Subcutaneous adipose tissue (tissue), 4 donors: Measurements from ENCODE around the gene PCDHGA12. TPM values are rescaled to one million over a fixed set of nuclear protein-coding genes. Genes with fewer than 3 reads are reported as not detected.
"Not testable (repeated sequence)": the region's sequence is repeated elsewhere in the genome, so short reads cannot be mapped to it uniquely, and the experiment has no call there.

Experiments
- CTCF ChIP-seq: fragments of 450-650 bp; IDR thresholded peaks from one replicate; pipeline ENCODE4 v1.5.1; 2016; ENCODE audit warnings: low read depth, mild to moderate bottlenecking, control low read depth, antibody characterized with exemption, moderate library complexity
- total RNA-seq, 4 donors: library from RNA; depleted of rRNA; stranded (reverse); fragments of >200 nt; gene quantifications; one replicate each; pipeline ENCODE4 v1.1.0, GENCODE V29; 2016

PCDHGA12 gene
- total RNA-seq: 1 to 10 TPM; 3.8 to 9.2 (median 5.7) TPM

- no peak for TF ChIP-seq CTCF
These were observed at the start of gene PCDHGA12 for GRCh38 chr5:141430332-141431113. Gene PCDHGA12, plus strand, starts transcription at chr5:141430507. Its CDS starts 253 bp downstream, at chr5:141430760.

- TF ChIP-seq CTCF: no peak
These were observed 47.6 kb upstream of the PCDHGA12 start, which contains the start of gene PCDHGA7 for GRCh38 chr5:141382469-141383294. Gene PCDHGA7, plus strand, starts transcription at chr5:141382742. Its CDS starts 158 bp downstream, at chr5:141382900.

GRCh38 chr5:141383345-141383744 lies 47.0 kb upstream of the PCDHGA12 start:
- TF ChIP-seq CTCF: no peak

GRCh38 chr5:141384471-141385267 lies 45.6 kb upstream of the PCDHGA12 start:
- TF ChIP-seq CTCF: no peak

- not testable (repeated sequence) for TF ChIP-seq CTCF
These were observed 42.6 kb upstream of the PCDHGA12 start, which contains the start of gene PCDHGB4 for GRCh38 chr5:141387557-141388311. Gene PCDHGB4, plus strand, starts transcription at chr5:141387698. Its CDS starts 187 bp downstream, at chr5:141387885.

GRCh38 chr5:141388661-141389060 lies 41.6 kb upstream of the PCDHGA12 start:
- no peak for TF ChIP-seq CTCF
